Gastrocnemius medialis (tissue), 4 donors: ENCODE data around the gene USP34.

ENCODE experiments used
- POLR2A ChIP-seq, 2 donors: fragments of 450-650 bp; IDR thresholded peaks; one replicate each; pipeline ENCODE4 v1.6.1; 2017; ENCODE audit warnings: antibody characterized with exemption in 2 of 2, mild to moderate bottlenecking in 2 of 2, moderate library complexity in 2 of 2
- TF ChIP-seq, protein P1 (sequence below), 5 experiments: fragments of 450-650 bp in 3 of 5; fragments of 200-600 bp in 2 of 5; sonication (generic) in 2 of 5; IDR thresholded peaks in 4 of 5; conservative IDR thresholded peaks in 1 of 5; 1 replicate in 4 of 5; 2 replicates in 1 of 5; pipeline ENCODE4 v1.5.1; 2016 to 2019; ENCODE audit warnings: antibody characterized with exemption in 5 of 5, mild to moderate bottlenecking in 3 of 5, moderate library complexity in 3 of 5

DNA sequence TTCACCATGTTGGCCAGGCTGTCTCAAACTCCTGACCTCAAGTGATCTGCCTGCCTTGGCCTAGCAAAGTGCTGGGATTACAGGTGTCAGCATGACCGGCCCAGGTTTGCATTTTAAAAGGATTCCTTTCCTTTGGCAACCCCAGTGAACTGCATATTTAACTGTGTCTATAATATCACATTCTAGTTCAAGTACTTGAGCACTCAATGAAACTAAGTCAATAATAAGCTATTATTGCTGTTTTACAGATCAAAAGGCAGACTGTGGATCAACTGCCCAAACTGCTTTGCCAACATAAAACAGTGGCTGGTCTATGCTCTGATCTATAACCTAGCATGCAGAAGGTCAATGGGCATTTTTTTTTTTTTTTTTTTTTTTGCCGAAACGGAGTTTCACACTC, 144.5 kb downstream of the USP34 start:
- no peak for TF ChIP-seq POLR2A (IDR thresholded peaks at IDR 0.05)
- TF ChIP-seq, protein P1, sequence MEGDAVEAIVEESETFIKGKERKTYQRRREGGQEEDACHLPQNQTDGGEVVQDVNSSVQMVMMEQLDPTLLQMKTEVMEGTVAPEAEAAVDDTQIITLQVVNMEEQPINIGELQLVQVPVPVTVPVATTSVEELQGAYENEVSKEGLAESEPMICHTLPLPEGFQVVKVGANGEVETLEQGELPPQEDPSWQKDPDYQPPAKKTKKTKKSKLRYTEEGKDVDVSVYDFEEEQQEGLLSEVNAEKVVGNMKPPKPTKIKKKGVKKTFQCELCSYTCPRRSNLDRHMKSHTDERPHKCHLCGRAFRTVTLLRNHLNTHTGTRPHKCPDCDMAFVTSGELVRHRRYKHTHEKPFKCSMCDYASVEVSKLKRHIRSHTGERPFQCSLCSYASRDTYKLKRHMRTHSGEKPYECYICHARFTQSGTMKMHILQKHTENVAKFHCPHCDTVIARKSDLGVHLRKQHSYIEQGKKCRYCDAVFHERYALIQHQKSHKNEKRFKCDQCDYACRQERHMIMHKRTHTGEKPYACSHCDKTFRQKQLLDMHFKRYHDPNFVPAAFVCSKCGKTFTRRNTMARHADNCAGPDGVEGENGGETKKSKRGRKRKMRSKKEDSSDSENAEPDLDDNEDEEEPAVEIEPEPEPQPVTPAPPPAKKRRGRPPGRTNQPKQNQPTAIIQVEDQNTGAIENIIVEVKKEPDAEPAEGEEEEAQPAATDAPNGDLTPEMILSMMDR (IDR thresholded peaks at IDR 0.05 in 4 of 5, conservative IDR thresholded peaks at IDR 0.05 in 1 of 5): no peak
